Keratinocyte (primary cell): ENCODE results near the gene KLF12. TPM values are rescaled to one million over a fixed set of nuclear protein-coding genes. Genes with fewer than 3 reads are reported as not detected.

Source experiments
- DNase-seq: peaks from one replicate; pipeline ENCODE4 v3.0.0-alpha.2; 2011; ENCODE audit warnings: low read depth, missing footprints, low spot score
- FAIRE-seq: peaks from 2 replicates; lab custom pipeline; 2011; peaks lifted over from hg19 to GRCh38; lab: Jason Lieb, UNC
- H2AFZ ChIP-seq: 2 replicates; pipeline ENCODE4 v1.6.0; 2012; ENCODE audit warnings: low read length, control low read depth, inconsistent platforms; ENCODE audit not compliant: control insufficient read depth
- H3K27ac ChIP-seq: 2 replicates; pipeline ENCODE4 v1.5.1; 2011; ENCODE audit warnings: low read length; ENCODE audit not compliant: control insufficient read depth, insufficient read depth
- H3K27me3 ChIP-seq: 3 replicates; pipeline ENCODE4 v1.6.0; 2011; ENCODE audit warnings: low read length; ENCODE audit not compliant: control insufficient read depth, insufficient read depth; ENCODE audit errors: extremely low read depth
- H3K36me3 ChIP-seq, 2 experiments: 2 replicates in 1 of 2; 3 replicates in 1 of 2; pipeline ENCODE4 v1.5.1; 2011; ENCODE audit warnings: low read length in 2 of 2, mild to moderate bottlenecking in 1 of 2; ENCODE audit not compliant: control insufficient read depth in 2 of 2, insufficient read depth in 2 of 2; ENCODE audit errors: extremely low read depth in 1 of 2
- H3K4me1 ChIP-seq: 3 replicates; pipeline ENCODE4 v1.5.1; 2011; ENCODE audit warnings: low read length; ENCODE audit not compliant: control insufficient read depth, insufficient read depth; ENCODE audit errors: extremely low read depth
- H3K4me2 ChIP-seq: 3 replicates; pipeline ENCODE4 v1.6.0; 2011; ENCODE audit warnings: low read depth, low read length; ENCODE audit not compliant: control insufficient read depth, insufficient read depth; ENCODE audit errors: extremely low read depth
- H3K4me3 ChIP-seq, 3 experiments: fragments of 200-600 bp in 1 of 3; sonication (generic) in 1 of 3; 2 replicates in 2 of 3; 3 replicates in 1 of 3; pipeline ENCODE4 v1.5.1; 2011 to 2016; ENCODE audit warnings: low read length in 3 of 3, mild to moderate bottlenecking in 3 of 3, control low read depth in 2 of 3, inconsistent platforms in 1 of 3, low read depth in 1 of 3, mixed read lengths in 1 of 3, mixed run types in 1 of 3, moderate library complexity in 1 of 3; ENCODE audit not compliant: control insufficient read depth in 2 of 3, insufficient read depth in 2 of 3; ENCODE audit errors: extremely low read depth in 1 of 3
- H3K79me2 ChIP-seq: 2 replicates; pipeline ENCODE4 v1.6.0; 2012; ENCODE audit warnings: low read length; ENCODE audit not compliant: control insufficient read depth, insufficient read depth
- H3K9ac ChIP-seq: 3 replicates; pipeline ENCODE4 v1.6.0; 2011; ENCODE audit warnings: low read length; ENCODE audit not compliant: control insufficient read depth, insufficient read depth; ENCODE audit errors: extremely low read depth
- H3K9me1 ChIP-seq: 3 replicates; pipeline ENCODE4 v1.6.0; 2011; ENCODE audit warnings: low read length; ENCODE audit not compliant: control insufficient read depth, insufficient read depth; ENCODE audit errors: extremely low read depth
- H3K9me3 ChIP-seq: 2 replicates; pipeline ENCODE4 v1.5.1; 2012; ENCODE audit warnings: low read depth, low read length; ENCODE audit not compliant: control insufficient read depth
- H4K20me1 ChIP-seq: 3 replicates; pipeline ENCODE4 v1.6.0; 2011; ENCODE audit warnings: low read length; ENCODE audit not compliant: control insufficient read depth, insufficient read depth; ENCODE audit errors: extremely low read depth
- CTCF ChIP-seq, 3 experiments: IDR thresholded peaks in 1 of 3; conservative IDR thresholded peaks in 1 of 3; optimal IDR thresholded peaks in 1 of 3; 2 replicates in 2 of 3; 3 replicates in 1 of 3; pipeline versions ENCODE3 to v1.5.1; 2011; ENCODE audit warnings: low read length in 3 of 3, mild to moderate bottlenecking in 3 of 3, moderate library complexity in 2 of 3, control low read depth in 1 of 3, inconsistent platforms in 1 of 3; ENCODE audit not compliant: insufficient read depth in 2 of 3; ENCODE audit errors: extremely low read depth in 1 of 3
- EZH2 ChIP-seq: IDR thresholded peaks from one replicate; pipeline ENCODE4 v1.6.1; 2012; ENCODE audit warnings: inconsistent platforms, mild to moderate bottlenecking, low read length, moderate library complexity
- dilution Hi-C: fragments of 300-500 bp; cut with MboI; formaldehyde crosslinking; loops from one replicate; pipeline ENCODE4 v1.7.0; 2020; ENCODE audit warnings: low sequenced_read_pairs; ENCODE audit not compliant: extremely low pct_ligation_motif_present
- polyA plus RNA-seq, 5 experiments: library from polyadenylated mRNA; depleted of rRNA in 3 of 5; stranded (reverse) in 3 of 5; stranded (forward) in 1 of 5; unstranded in 1 of 5; fragments of >200 nt; gene quantifications; 1 replicate in 1 of 5; 2 replicates in 3 of 5; 3 replicates in 1 of 5; pipeline versions ENCODE4 v1.2.1 to v1.2.3, GENCODE V29; 2011 to 2012; ENCODE audit warnings: missing spikeins in 2 of 5, low read depth in 1 of 5, low replicate concordance in 1 of 5

Gene KLF12
- polyA plus RNA-seq, 1 donor (not counting 4 experiments of a cell fraction or from before 2014, with no cell fraction given) = 6.1 TPM

GRCh38 chr13:74117207-74117705, 16.9 kb downstream of the KLF12 start:
- Histone ChIP-seq H3K9me3 (peaks cover 2% of the 10 kb centered on the region), H3K27me3 (no peaks in the 10 kb centered on the region), H3K9me1 (no peaks in the 10 kb centered on the region), H3K27ac (no peak overlapping the region), H3K4me1 (peaks cover 7% of the 10 kb centered on the region), H3K79me2 (peaks cover 30% of the 10 kb centered on the region), H3K9ac (no peak overlapping the region), H3K4me2 (no peak overlapping the region), H4K20me1 (no peaks in the 10 kb centered on the region), H2AFZ (no peak overlapping the region), H3K36me3 (no peaks in the 10 kb centered on the region), H3K4me3 (no peak overlapping the region)
- TF ChIP-seq EZH2 = no peak
- no peak for TF ChIP-seq CTCF (optimal IDR thresholded peaks at IDR 0.05 in 1 of 3, IDR thresholded peaks at IDR 0.05 in 1 of 3, conservative IDR thresholded peaks at IDR 0.05 in 1 of 3; ENCODE audit: extremely low read depth in 1 of 3, insufficient read depth in 2 of 3, low read length in 3 of 3)
- FAIRE-seq (no peak), DNase-seq (no peak)
- dilution Hi-C loops = no loop called here

- FAIRE-seq (peak; percentile 44), DNase-seq (no peak)
- Histone ChIP-seq H3K27me3 (no peaks in the 10 kb centered on the region), H3K27ac (no peak overlapping the region), H3K9me1 (no peaks in the 10 kb centered on the region), H3K36me3 (no peaks in the 10 kb centered on the region), H3K9ac (no peak overlapping the region), H2AFZ (no peak overlapping the region), H3K9me3 (peaks cover 2% of the 10 kb centered on the region), H3K4me3 (no peak overlapping the region), H3K4me1 (peaks cover 7% of the 10 kb centered on the region), H4K20me1 (no peaks in the 10 kb centered on the region), H3K4me2 (no peak overlapping the region), H3K79me2 (peaks cover 26% of the 10 kb centered on the region)
- TF ChIP-seq CTCF (optimal IDR thresholded peaks at IDR 0.05 in 1 of 3, IDR thresholded peaks at IDR 0.05 in 1 of 3, conservative IDR thresholded peaks at IDR 0.05 in 1 of 3; ENCODE audit: extremely low read depth in 1 of 3, insufficient read depth in 2 of 3, low read length in 3 of 3) (no peak), EZH2 (no peak)
- dilution Hi-C loops = no loop called here
These were observed 19.1 kb downstream of the KLF12 start for GRCh38 chr13:74115133-74115532.
